ENCODE results near the gene TUBA3D.
"Not testable (repeated sequence)": the region's sequence is repeated elsewhere in the genome, so short reads cannot be mapped to it uniquely, and the experiment has no call there.

The TUBA3D gene

DNA sequence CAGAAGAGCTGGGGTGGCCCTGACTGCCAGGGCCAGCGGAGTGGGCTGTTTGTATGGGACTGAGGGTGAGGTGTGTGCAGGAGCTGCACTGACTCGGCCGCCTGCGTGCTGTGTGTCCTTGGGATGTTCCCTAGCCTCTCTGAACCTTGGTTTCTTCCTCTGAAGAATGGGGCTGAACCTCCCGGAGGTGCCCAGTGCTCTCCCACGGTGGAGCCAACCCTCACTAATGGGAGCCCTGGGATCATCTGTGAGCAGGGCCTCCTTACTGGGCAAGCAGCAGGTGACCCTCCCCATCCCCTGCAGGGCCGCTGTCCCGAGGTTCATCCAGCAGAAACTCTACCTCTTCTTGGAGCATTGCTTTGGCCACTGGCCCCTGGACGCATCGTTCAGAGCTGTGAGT lies 40.1 kb downstream of the TUBA3D start:
- TF ChIP-seq, protein P1, sequence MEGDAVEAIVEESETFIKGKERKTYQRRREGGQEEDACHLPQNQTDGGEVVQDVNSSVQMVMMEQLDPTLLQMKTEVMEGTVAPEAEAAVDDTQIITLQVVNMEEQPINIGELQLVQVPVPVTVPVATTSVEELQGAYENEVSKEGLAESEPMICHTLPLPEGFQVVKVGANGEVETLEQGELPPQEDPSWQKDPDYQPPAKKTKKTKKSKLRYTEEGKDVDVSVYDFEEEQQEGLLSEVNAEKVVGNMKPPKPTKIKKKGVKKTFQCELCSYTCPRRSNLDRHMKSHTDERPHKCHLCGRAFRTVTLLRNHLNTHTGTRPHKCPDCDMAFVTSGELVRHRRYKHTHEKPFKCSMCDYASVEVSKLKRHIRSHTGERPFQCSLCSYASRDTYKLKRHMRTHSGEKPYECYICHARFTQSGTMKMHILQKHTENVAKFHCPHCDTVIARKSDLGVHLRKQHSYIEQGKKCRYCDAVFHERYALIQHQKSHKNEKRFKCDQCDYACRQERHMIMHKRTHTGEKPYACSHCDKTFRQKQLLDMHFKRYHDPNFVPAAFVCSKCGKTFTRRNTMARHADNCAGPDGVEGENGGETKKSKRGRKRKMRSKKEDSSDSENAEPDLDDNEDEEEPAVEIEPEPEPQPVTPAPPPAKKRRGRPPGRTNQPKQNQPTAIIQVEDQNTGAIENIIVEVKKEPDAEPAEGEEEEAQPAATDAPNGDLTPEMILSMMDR (IDR thresholded peaks at IDR 0.05; ENCODE audit: low read depth, low read length) = no peak
- no peak for DNase-seq (ENCODE audit: extremely low read depth, low read depth)

DNA sequence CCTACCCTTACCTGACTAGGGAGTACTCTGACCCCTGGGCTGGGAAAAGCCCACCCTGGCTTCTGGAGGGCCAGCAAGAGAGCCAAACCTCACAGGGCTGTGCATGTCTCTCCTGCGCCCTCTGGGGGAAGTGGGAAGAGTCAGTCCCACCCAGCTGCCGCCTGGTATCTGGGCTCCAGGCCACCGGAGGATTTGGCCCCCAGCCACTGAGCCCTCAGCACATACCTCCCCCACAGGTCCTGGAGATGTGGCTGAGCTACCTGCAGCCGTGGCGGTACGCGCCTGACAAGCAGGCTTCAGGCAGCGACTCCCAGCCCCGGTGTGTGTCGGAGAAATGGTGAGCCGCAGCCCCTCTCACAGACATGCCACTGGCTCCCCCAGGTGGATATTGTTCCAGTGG lies 40.7 kb downstream of the TUBA3D start:
- TF ChIP-seq, protein P1 (IDR thresholded peaks at IDR 0.05; ENCODE audit: low read depth, low read length) = peak; percentile 10; the same call in 1 of the 2 replicates

DNA sequence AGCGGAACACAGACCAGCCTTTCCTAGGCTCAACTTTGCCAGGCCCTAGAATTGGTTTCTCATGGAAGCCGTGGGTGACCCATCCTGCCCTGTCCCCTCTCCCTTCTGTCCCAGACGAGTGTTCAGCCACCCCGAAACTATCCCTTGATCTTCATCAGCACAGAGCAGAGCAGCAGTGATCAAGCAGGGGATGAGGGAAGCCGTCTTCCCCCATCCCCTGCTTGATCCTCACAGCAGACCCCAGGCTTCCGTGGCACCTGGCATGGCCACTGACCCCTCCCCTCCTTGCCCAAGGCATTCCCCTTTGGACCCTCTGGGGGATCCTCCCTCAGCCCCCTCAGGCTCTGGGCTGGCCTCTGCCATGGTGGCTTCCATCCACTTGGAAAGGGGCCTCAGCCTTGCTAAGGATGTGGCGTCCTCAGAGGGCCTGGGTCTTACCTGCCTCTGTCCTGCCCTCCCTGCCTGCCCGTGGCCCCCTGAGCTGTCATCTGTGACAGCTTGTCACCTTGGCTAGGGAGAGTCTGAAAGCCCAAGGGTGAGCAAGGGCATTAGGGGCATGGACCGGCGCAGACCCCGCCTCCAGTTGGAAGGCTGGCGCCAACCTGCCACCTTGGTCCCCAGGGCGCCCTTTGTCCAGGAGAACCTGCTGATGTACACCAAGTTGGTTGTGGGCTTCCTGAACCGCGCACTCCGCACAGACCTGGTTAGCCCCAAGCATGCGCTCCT lies 41.4 kb downstream of the TUBA3D start:
- no peak for DNase-seq (ENCODE audit: extremely low read depth, low read depth)
- TF ChIP-seq, protein P1 (IDR thresholded peaks at IDR 0.05; ENCODE audit: low read depth, low read length) = no peak

More for the DNA sequence above, 40.7 kb downstream of the TUBA3D start:
- not testable (repeated sequence) for DNase-seq (ENCODE audit: extremely low read depth, low read depth)

DNA sequence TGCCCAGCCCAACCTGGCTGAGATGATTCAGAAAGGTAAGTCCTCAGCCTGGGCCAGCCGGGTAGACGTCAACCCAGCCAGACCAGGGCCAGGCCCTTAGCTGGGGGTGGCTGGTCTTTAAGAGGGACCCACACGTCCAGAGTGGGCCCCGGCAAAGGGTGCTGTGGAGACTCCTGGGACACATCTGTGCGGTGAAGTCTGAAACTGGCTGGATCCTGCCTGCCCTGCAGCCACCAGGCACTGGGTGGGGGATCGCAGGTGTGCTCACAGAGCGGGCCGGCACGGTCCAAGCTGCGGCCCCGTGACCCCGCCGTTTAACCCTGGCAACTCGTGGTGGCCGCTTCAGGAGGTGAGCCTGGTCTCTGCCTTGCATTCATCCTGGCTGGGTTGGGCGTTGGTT lies 41.9 kb downstream of the TUBA3D start:
- not testable (repeated sequence) for DNase-seq (ENCODE audit: extremely low read depth, low read depth)

DNA sequence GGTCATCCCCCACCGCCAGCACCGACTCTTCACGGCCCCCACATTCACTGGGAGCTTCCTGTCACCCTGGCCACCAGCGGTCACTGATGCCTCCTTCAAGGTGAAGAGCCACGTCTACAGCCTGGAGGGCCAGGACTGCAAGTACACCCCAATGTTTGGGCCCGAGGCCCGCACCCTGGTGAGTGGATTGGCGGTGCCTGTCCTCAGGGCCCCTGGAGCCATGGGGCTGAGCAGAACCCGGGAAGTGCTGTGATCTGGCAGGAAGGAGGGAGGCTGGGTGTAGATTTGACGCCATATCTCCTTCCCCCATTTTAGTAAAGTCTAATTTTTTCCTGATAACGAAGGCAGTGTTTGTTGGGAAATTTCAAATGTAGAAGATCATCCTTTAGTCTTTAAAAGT lies 42.6 kb downstream of the TUBA3D start:
- not testable (repeated sequence) for DNase-seq (ENCODE audit: extremely low read depth, low read depth)

DNA sequence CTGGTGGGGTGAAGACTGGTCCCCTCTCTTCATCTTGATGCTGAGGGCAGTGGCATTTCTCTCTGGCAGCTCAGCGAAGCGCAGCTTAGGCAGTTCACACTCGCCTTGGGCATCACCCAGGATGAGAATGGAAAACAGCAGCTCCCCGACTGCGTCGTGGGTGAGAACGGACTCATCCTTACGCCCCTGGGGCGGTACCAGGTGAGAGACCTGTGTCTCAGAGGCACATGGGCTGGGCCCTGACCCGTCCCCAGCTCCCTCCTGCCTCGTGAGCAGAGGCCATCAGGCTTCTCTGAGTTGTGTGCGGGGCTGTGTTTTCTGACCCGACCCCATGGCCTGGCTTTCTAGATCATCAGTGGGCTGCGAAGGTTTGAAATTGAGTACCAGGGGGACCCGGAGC lies 43.5 kb downstream of the TUBA3D start:
- no peak for DNase-seq (ENCODE audit: extremely low read depth, low read depth)
- TF ChIP-seq, protein P1 (IDR thresholded peaks at IDR 0.05; ENCODE audit: low read depth, low read length) = no peak

DNA sequence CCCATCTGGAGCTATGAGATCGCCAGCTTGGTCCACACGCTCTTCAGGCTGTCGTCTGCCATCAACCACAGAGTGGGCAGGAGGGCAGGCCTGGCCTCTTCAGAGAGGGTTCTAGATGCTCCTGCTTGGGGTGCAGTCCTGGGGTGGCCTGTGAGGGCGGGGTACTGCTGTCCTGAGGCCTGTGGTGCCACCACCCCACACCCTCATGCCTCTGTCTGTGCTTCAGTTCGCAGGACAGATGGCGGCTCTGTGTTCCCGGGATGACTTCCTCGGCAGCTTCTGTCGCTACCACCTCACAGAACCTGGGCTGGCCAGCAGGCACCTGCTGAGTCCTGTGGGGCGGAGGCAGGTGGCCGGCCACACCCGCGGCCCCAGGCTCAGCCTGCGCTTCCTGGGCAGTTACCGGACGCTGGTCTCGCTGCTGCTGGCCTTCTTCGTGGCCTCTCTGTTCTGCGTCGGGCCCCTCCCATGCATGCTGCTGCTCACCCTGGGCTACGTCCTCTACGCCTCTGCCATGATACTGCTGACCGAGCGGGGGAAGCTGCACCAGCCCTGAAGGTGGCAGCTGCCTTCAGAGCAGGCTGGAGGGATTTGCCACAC lies 44.1 kb downstream of the TUBA3D start:
- DNase-seq (ENCODE audit: extremely low read depth, low read depth) = not testable (repeated sequence)

DNA sequence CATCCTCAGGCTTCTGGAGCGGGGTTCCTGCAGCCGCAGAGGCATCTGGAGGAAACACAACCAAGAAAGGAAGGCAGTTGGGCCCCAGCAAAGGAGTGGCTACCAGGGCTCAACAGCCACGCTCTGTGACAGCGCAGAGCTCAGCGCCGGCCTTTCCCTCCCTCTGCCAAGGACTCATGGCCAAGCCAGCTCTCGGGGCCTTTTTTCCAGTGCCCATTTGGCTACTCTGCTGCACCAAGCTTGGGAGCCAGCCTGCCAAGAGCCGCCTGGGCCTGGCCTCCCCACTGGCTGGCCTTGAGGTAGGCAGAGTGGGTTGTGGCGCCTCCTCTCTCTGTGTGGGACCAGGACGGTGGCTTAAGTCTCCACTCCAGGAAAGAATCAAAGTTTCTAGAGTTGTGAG lies 44.6 kb downstream of the TUBA3D start:
- DNase-seq (ENCODE audit: extremely low read depth, low read depth) = no peak
- TF ChIP-seq, protein P1 (IDR thresholded peaks at IDR 0.05; ENCODE audit: low read depth, low read length) = no peak

DNA sequence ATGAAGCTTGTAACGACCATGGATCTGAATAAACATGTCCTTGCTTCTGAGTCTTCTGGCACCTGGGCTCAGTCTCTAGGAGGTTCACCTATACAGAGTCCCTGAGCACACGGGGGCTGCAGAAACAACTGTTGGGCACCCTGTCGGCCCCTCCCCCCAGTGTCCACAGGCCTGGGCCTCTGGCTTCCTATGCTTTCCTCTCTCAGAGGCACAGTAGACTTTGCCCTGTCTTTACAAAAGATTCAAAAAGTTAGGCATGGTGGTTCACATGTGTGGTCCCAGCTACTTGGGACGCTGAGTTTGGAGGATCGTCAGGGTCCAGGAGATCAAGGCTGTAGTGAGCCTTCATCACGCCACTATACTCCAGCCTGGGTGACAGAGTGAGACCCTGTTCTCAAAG lies 45.6 kb downstream of the TUBA3D start:
- DNase-seq (ENCODE audit: extremely low read depth, low read depth) = not testable (repeated sequence)
